Right atrium auricular region (tissue), 2 donors: Measurements from ENCODE around the gene KRT35. TPM values are rescaled to one million over a fixed set of nuclear protein-coding genes. Genes with fewer than 3 reads are reported as not detected.

ENCODE experiments used
- DNase-seq: peaks from one replicate; pipeline ENCODE4 v3.0.0-alpha.2; 2019; ENCODE audit warnings: low spot score
- H3K27ac ChIP-seq, 2 donors: fragments of 200-600 bp; sonication (generic); 1 replicate in 1 of 2; 2 replicates in 1 of 2; pipeline ENCODE4 v1.5.1; 2016 to 2019
- H3K27me3 ChIP-seq, 2 donors: fragments of 200-600 bp; sonication (generic); one replicate each; pipeline versions ENCODE4 v1.5.1 to v1.6.0; 2017 to 2019
- H3K36me3 ChIP-seq: fragments of 200-600 bp; sonication (generic); one replicate; pipeline ENCODE4 v1.5.1; 2016
- H3K4me1 ChIP-seq, 2 donors: fragments of 200-600 bp; sonication (generic); one replicate each; pipeline versions ENCODE4 v1.5.1 to v1.6.0; 2017 to 2019
- H3K4me3 ChIP-seq, 2 donors: fragments of 200-600 bp; sonication (generic); 1 replicate in 1 of 2; 2 replicates in 1 of 2; pipeline ENCODE4 v1.5.1; 2017 to 2019; ENCODE audit warnings: mild to moderate bottlenecking in 1 of 2, moderate library complexity in 1 of 2
- H3K9me3 ChIP-seq, 2 donors: fragments of 200-600 bp; sonication (generic); one replicate each; pipeline ENCODE4 v1.5.1; 2019
- total RNA-seq, 2 donors: library from RNA; depleted of rRNA; stranded (reverse); fragments of >200 nt; gene quantifications; one replicate each; pipeline ENCODE4 v1.1.0, GENCODE V29; 2016
- TF ChIP-seq, protein P1 (sequence below), 2 donors: fragments of 200-600 bp; sonication (generic); IDR thresholded peaks; one replicate each; pipeline ENCODE4 v1.5.1; 2019; ENCODE audit warnings: antibody characterized with exemption in 2 of 2

Gene KRT35
- total RNA-seq: not detected

DNA sequence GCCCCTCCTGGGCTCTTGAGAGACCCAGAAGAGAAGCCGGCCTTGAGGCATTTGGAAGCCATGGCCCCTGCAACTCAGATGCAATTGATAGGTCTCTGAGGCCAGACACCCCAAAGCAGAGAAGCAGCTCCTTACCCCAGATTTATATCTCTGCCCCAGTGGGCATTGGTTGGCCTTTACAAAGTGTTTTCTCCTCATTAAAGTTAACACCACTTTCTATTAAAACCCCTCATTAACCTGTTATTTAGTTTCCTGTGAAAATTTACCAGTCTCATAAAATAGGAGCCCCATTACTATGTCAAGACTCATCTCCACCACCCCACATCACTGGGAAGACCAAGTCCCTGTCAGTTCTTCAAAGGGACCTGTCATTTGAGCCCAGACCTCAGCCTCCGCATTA lies at the start of gene KRT35:
Gene KRT35, minus strand, starts transcription at position 116 of the 400 bp plus-strand sequence. Its CDS starts 54 bp downstream, at position 62.
- no peaks in the 10 kb centered on the region for H3K9me3 ChIP-seq

DNA sequence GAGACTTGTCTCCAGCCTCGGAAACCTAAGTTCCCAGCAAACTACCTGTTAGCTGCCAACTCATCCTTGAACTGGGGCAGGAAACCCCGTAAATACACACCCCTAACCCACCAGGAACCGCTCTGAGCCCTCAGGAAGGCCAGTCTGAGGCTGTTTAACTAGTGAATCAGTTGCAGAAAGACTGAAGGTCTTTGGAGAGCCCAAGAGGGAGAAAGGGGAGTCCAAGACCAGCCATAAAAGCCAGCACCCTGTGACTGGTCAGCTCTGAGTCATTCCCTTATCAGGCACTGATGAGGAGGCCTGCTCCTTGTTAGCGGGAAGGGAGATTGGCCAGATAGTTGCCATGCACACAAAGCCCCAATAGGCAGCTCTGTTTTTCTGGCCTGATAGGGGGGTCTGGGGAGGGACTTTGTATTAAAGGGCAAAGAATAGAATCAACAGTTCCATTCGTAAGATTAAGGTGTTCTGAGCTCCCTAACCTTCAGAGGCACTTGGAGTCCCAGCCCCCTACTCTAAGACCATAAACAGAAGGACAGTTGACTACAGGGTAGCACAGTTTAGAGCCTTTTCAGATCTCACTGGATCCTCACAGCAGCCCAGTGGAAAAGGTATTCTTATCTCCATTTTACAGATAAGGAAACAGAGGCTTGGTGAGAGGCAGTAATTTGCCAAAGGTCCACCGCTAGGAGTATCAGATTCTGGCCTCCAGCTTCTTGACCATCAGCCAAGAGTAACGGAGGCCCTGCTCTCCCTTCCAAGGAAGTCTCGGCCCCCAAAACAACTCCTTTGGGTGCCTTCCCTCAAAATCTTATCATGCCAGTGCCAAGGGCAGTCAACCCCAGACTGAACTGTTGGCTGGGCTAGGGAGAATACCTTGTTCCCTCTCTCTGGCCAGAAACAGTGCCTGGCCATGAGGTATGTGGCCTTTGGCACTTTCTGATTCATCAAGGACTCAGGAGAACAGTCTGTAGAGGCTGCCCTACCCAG lies 49.4 kb upstream of the KRT35 start:
- Histone ChIP-seq H3K27ac (no peak overlapping the region), H3K9me3 (no peaks in the 10 kb centered on the region), H3K4me3 (no peak overlapping the region), H3K36me3 (no peaks in the 10 kb centered on the region), H3K27me3 (peaks cover 13 to 17% of the 10 kb centered on the region in 2 donors), H3K4me1 (peaks cover 0 to 15% of the 10 kb centered on the region in 2 donors)
- DNase-seq: no peak
- TF ChIP-seq, protein P1, sequence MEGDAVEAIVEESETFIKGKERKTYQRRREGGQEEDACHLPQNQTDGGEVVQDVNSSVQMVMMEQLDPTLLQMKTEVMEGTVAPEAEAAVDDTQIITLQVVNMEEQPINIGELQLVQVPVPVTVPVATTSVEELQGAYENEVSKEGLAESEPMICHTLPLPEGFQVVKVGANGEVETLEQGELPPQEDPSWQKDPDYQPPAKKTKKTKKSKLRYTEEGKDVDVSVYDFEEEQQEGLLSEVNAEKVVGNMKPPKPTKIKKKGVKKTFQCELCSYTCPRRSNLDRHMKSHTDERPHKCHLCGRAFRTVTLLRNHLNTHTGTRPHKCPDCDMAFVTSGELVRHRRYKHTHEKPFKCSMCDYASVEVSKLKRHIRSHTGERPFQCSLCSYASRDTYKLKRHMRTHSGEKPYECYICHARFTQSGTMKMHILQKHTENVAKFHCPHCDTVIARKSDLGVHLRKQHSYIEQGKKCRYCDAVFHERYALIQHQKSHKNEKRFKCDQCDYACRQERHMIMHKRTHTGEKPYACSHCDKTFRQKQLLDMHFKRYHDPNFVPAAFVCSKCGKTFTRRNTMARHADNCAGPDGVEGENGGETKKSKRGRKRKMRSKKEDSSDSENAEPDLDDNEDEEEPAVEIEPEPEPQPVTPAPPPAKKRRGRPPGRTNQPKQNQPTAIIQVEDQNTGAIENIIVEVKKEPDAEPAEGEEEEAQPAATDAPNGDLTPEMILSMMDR (IDR thresholded peaks at IDR 0.05): no peak

More for the DNA sequence above, at the start of gene KRT35:
- no peak for DNase-seq
- Histone ChIP-seq H3K4me3 (no peak within 1 kb of the TSS), H3K4me1 (no peaks in the 10 kb centered on the region), H3K27me3 (no peaks in the 10 kb centered on the region), H3K36me3 (no peaks in the 10 kb centered on the region), H3K27ac (no peak within 1 kb of the TSS)
- TF ChIP-seq, protein P1 (IDR thresholded peaks at IDR 0.05): no peak

DNA sequence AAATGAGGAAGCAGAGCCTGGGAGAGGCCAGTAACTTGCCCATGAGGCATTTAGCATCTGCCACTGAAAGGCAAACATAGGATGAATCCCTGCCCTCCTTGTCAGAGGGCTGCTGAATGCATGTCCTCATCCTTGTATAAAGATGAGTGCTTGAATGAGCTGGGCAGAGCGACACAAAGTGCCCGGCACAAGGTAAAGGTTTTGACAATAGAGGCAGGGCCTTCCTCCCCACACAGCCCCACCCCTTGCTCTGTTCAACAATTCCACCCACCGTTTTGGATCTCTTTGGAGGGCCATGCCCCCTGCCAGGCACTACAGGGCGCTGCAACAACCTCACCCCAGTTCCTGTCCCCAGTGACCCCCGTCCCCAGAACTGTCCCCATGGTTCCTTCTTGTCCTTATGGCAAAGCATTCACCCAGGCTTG lies 48.6 kb upstream of the KRT35 start:
- H3K27ac ChIP-seq: no peak overlapping the region
- no peaks in the 10 kb centered on the region for H3K36me3 ChIP-seq
- no peaks in the 10 kb centered on the region for H3K9me3 ChIP-seq
- TF ChIP-seq, protein P1 (IDR thresholded peaks at IDR 0.05): no peak
- H3K4me3 ChIP-seq: no peak overlapping the region
- peaks cover 13 to 17% of the 10 kb centered on the region in 2 donors for H3K27me3 ChIP-seq
- peaks cover 0 to 15% of the 10 kb centered on the region in 2 donors for H3K4me1 ChIP-seq
- DNase-seq: no peak

DNA sequence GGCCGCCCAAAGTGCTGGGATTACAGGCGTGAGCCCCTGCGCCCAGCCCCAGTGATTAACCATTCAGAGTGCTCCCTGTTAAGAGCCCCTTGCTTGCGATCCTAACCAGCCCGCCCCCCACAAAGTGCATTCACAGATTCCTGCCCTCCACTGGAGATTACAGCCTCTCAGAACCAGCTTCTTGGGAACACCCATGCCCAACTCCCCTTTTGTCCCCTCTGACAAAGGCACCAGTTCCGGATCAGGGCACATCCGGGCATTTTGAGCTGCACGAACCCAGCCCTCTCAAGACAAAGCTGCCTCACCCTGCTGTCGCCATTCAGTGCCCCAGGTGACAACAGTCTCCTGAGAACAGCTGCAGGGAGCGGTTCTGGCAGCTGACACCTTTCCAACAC lies 48.0 kb upstream of the KRT35 start:
- Histone ChIP-seq H3K4me1 (peaks cover 0 to 15% of the 10 kb centered on the region in 2 donors), H3K27ac (no peak overlapping the region), H3K9me3 (no peaks in the 10 kb centered on the region), H3K4me3 (no peak overlapping the region), H3K36me3 (no peaks in the 10 kb centered on the region), H3K27me3 (peaks cover 13 to 17% of the 10 kb centered on the region in 2 donors)
- TF ChIP-seq, protein P1 (IDR thresholded peaks at IDR 0.05): no peak
- no peak for DNase-seq

DNA sequence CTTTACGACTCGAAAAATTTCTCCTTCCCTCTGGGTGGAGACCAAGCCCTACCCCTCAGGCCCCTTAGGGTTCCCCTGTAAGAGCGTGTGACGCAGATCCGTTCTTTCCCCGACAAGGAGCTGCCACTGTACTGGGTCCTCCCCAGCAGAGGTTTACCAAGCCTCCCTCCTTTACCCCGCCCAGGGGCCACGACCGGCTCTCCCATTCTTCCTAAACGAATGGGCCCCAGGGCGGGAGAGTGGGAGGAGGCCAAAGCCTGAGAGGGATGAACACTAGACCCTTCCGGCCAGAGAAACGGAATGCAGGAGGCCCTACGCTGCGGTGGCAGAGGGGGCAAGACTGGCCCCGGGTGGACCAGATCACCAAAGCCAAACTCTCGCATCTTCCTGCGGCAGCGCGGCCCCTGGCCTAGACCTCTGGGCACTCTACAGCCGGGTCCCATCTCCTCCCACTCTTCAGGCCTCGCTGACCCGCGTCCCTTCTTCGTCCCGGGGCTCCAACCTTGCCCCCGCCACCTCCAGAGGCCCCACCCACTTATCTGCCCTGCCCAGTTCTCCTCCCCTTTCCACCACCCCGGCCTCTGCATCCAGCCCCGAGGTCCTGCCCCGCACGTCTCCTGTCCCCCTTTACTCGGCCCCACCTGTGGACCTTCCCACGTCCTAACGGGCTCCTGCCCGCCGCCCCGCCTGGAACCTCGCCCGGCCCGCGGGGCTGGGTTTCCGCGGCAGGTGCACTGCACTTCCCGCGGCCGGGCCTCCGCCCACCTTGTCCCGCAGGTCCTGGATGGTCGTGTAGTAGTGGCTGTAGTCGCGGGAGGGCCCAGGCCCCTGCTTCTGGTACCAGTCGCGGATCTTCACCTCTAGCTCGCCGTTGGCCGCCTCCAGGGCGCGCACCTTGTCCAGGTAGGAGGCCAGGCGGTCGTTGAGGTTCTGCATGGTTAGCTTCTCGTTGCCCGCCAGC lies 46.4 kb upstream of the KRT35 start:
- DNase-seq: no peak
- Histone ChIP-seq H3K27me3 (peaks cover 13 to 17% of the 10 kb centered on the region in 2 donors), H3K4me1 (peaks cover 0 to 15% of the 10 kb centered on the region in 2 donors), H3K9me3 (no peaks in the 10 kb centered on the region), H3K4me3 (peak overlapping the region in 1 of 2 donors; percentile 34), H3K27ac (peak overlapping the region in 1 of 2 donors; percentile 11), H3K36me3 (no peaks in the 10 kb centered on the region)
- TF ChIP-seq, protein P1 (IDR thresholded peaks at IDR 0.05): no peak
